Activated T-cell treated with anti-CD3 and anti-CD28 coated beads for 1 hour (primary cell): ENCODE results near the gene RPUSD1.
"Not testable (repeated sequence)": the region's sequence is repeated elsewhere in the genome, so short reads cannot be mapped to it uniquely, and the experiment has no call there.

ENCODE experiments used
- DNase-seq: peaks from one replicate; pipeline ENCODE4 v3.0.0-alpha.2; 2020; ENCODE audit warnings: low read depth

The RPUSD1 gene

GRCh38 chr16:787978-788398, at the start of gene RPUSD1:
Gene RPUSD1, minus strand, starts transcription at chr16:788381. Its CDS starts 644 bp downstream, at chr16:787737.
- DNase-seq: no peak

GRCh38 chr16:836822-837221, 48.6 kb upstream of the RPUSD1 start:
- not testable (repeated sequence) for DNase-seq

- no peak for DNase-seq
These were observed 48.0 kb upstream of the RPUSD1 start for GRCh38 chr16:836221-836620.

- DNase-seq: no peak
These were observed 47.2 kb upstream of the RPUSD1 start for GRCh38 chr16:835373-835772.

GRCh38 chr16:833411-833810, 45.2 kb upstream of the RPUSD1 start:
- DNase-seq: no peak

GRCh38 chr16:832652-833336, 44.6 kb upstream of the RPUSD1 start:
- DNase-seq: no peak

- DNase-seq: no peak
These were observed 43.6 kb upstream of the RPUSD1 start for GRCh38 chr16:831571-832413.

- no peak for DNase-seq
These were observed 42.8 kb upstream of the RPUSD1 start for GRCh38 chr16:830871-831570.

- no peak for DNase-seq
These were observed 42.1 kb upstream of the RPUSD1 start for GRCh38 chr16:830107-830870.

GRCh38 chr16:828891-829290, 40.7 kb upstream of the RPUSD1 start:
- no peak for DNase-seq

GRCh38 chr16:827513-827912, 39.3 kb upstream of the RPUSD1 start:
- DNase-seq: no peak

GRCh38 chr16:825341-826061, 37.3 kb upstream of the RPUSD1 start:
- no peak for DNase-seq

- DNase-seq: no peak
These were observed 36.4 kb upstream of the RPUSD1 start for GRCh38 chr16:824601-825000.

- no peak for DNase-seq
These were observed 36.0 kb upstream of the RPUSD1 start for GRCh38 chr16:824194-824593.

GRCh38 chr16:822909-823297, 34.7 kb upstream of the RPUSD1 start:
- DNase-seq: no peak

- DNase-seq: no peak
These were observed 34.2 kb upstream of the RPUSD1 start for GRCh38 chr16:822174-822908.

GRCh38 chr16:821751-822150, 33.6 kb upstream of the RPUSD1 start:
- DNase-seq: no peak

GRCh38 chr16:820748-821147, 32.6 kb upstream of the RPUSD1 start:
- DNase-seq: no peak

GRCh38 chr16:820044-820408, 31.8 kb upstream of the RPUSD1 start:
- DNase-seq: not testable (repeated sequence)

- DNase-seq: no peak
These were observed 31.3 kb upstream of the RPUSD1 start for GRCh38 chr16:819336-820043.
